B cell (primary cell): ENCODE measurements around the gene KCND2. TPM values are rescaled to one million over a fixed set of nuclear protein-coding genes. Genes with fewer than 3 reads are reported as not detected.

Source experiments
- ATAC-seq: fragments of 200-7000 bp; cut with Tn5 transposase; one replicate; pipeline ENCODE4 v1.10.0; 2021; ENCODE audit warnings: low read depth, mild to moderate bottlenecking, moderate number of reproducible peaks, moderate library complexity
- CTCF ChIA-PET: fragments of 350-600 bp; sonication (Branson Sonifier 250); formaldehyde crosslinking; loops from one replicate; lab custom pipeline; 2021; ENCODE audit warnings: antibody characterized with exemption, inconsistent platforms; lab: Charles Lee
- POLR2A ChIA-PET: fragments of 350-600 bp; sonication (Branson Sonifier 250); formaldehyde crosslinking; loops from one replicate; lab custom pipeline; 2021; ENCODE audit warnings: antibody characterized with exemption; lab: Charles Lee
- DNase-seq: peaks from one replicate; pipeline ENCODE4 v3.0.0; 2013
- H2AFZ ChIP-seq: 2 replicates; pipeline ENCODE4 v1.6.1; 2012; ENCODE audit warnings: mild to moderate bottlenecking, low read depth, low read length; ENCODE audit not compliant: insufficient read depth, poor library complexity, severe bottlenecking
- H3K27ac ChIP-seq, 2 donors: 1 replicate in 1 of 2; 2 replicates in 1 of 2; pipeline ENCODE4 v1.5.1; 2012 to 2013; ENCODE audit warnings: low read length in 2 of 2, mild to moderate bottlenecking in 2 of 2, moderate library complexity in 1 of 2
- H3K27me3 ChIP-seq, 4 experiments: fragments of 200-600 bp in 1 of 4; sonication (generic) in 1 of 4; replicated peaks in 1 of 4; 1 replicate in 2 of 4; 2 replicates in 2 of 4; pipeline versions ENCODE4 v1.6.1 to v1.7.0; 2013 to 2016; ENCODE audit warnings: low read length in 3 of 4, mild to moderate bottlenecking in 2 of 4, mixed read lengths in 1 of 4, moderate library complexity in 1 of 4; ENCODE audit not compliant: insufficient read depth in 4 of 4, control insufficient read depth in 3 of 4; ENCODE audit errors: control extremely low read depth in 1 of 4
- H3K36me3 ChIP-seq, 2 experiments: replicated peaks in 1 of 2; 1 replicate in 1 of 2; 2 replicates in 1 of 2; pipeline versions ENCODE4 v1.6.1 to v1.7.1; 2013; ENCODE audit warnings: low read length in 1 of 2; ENCODE audit not compliant: insufficient read depth in 2 of 2, control insufficient read depth in 1 of 2; ENCODE audit errors: control extremely low read depth in 1 of 2, extremely low read depth in 1 of 2
- H3K4me1 ChIP-seq, 2 donors: fragments of 200-600 bp in 1 of 2; sonication (generic) in 1 of 2; 1 replicate in 1 of 2; 2 replicates in 1 of 2; pipeline versions ENCODE4 v1.5.1 to v1.6.1; 2013 to 2017; ENCODE audit warnings: low read length in 2 of 2; ENCODE audit not compliant: control insufficient read depth in 2 of 2, insufficient read depth in 2 of 2
- H3K4me2 ChIP-seq: replicated peaks from 2 replicates; pipeline ENCODE3; 2012; ENCODE audit warnings: mild to moderate bottlenecking, low read depth, low read length; ENCODE audit not compliant: poor library complexity, severe bottlenecking
- H3K4me3 ChIP-seq, 5 experiments: fragments of 200-600 bp in 1 of 5; sonication (generic) in 1 of 5; 1 replicate in 3 of 5; 2 replicates in 2 of 5; pipeline versions ENCODE4 v1.5.1 to v1.7.0; 2011 to 2016; ENCODE audit warnings: low read length in 4 of 5, mild to moderate bottlenecking in 4 of 5, low read depth in 2 of 5, control low read depth in 1 of 5, moderate library complexity in 1 of 5; ENCODE audit not compliant: insufficient read depth in 1 of 5; ENCODE audit errors: control extremely low read depth in 1 of 5, extremely low read depth in 1 of 5
- H3K79me2 ChIP-seq: fragments of 200-600 bp; sonication (generic); one replicate; pipeline ENCODE4 v1.6.0; 2016; ENCODE audit warnings: low read length; ENCODE audit not compliant: control insufficient read depth, insufficient read depth
- H3K9ac ChIP-seq: fragments of 200-600 bp; sonication (generic); 2 replicates; pipeline ENCODE4 v1.6.1; 2017; ENCODE audit warnings: mild to moderate bottlenecking, low read length, moderate library complexity
- H3K9me3 ChIP-seq, 3 donors: one replicate each; pipeline versions ENCODE4 v1.6.1 to v1.7.1; 2013; ENCODE audit warnings: low read length in 2 of 3; ENCODE audit not compliant: control insufficient read depth in 2 of 3, insufficient read depth in 1 of 3; ENCODE audit errors: control extremely low read depth in 1 of 3
- H4K20me1 ChIP-seq: 2 replicates; pipeline ENCODE4 v1.6.0; 2012; ENCODE audit warnings: mild to moderate bottlenecking, low read length; ENCODE audit not compliant: insufficient read depth, control insufficient read depth, poor library complexity, severe bottlenecking
- H3K27ac Mint-ChIP-seq: one replicate; pipeline ENCODE4 v1.8.0; 2021; ENCODE audit warnings: mixed read lengths
- H3K27me3 Mint-ChIP-seq: one replicate; pipeline ENCODE4 v1.8.0; 2021; ENCODE audit warnings: mixed read lengths
- H3K4me1 Mint-ChIP-seq: one replicate; pipeline ENCODE4 v1.8.0; 2021; ENCODE audit warnings: mixed read lengths
- H3K4me3 Mint-ChIP-seq: one replicate; pipeline ENCODE4 v1.8.0; 2021; ENCODE audit warnings: mixed read lengths
- H3K9me3 Mint-ChIP-seq: one replicate; pipeline ENCODE4 v1.8.0; 2022; ENCODE audit warnings: mixed read lengths; ENCODE audit not compliant: insufficient read depth
- EZH2 ChIP-seq: IDR thresholded peaks from 2 replicates; pipeline ENCODE4 v1.6.1; 2012; ENCODE audit warnings: borderline replicate concordance, low read depth, mild to moderate bottlenecking, moderate library complexity, low read length; ENCODE audit not compliant: insufficient read depth, poor library complexity, severe bottlenecking
- WGBS: methylation state at CpG from one replicate; pipeline ENCODE4 v1.1.5; 2013; ENCODE audit warnings: missing lambda C conversion rate; ENCODE audit not compliant: insufficient coverage; 5-methylcytosine and 5-hydroxymethylcytosine counted together
- intact Hi-C: fragments of 100-400 bp; cut with micrococcal nuclease; formaldehyde crosslinking; loops from one replicate; pipeline ENCODE4 v1.10.0; 2022
- polyA plus RNA-seq: library from polyadenylated mRNA; depleted of rRNA; stranded (reverse); fragments of >200 nt; gene quantifications from 2 replicates; pipeline ENCODE4 v1.2.3, GENCODE V29; 2012
- total RNA-seq, 2 donors: library from RNA; stranded (reverse); fragments of 120-200 nt in 1 of 2; gene quantifications; 1 replicate in 1 of 2; 2 replicates in 1 of 2; pipeline versions ENCODE4 v1.2.3 to v1.2.4, GENCODE V29; 2013 to 2022
- TF ChIP-seq, protein P1 (sequence below): fragments of 200-600 bp; IDR thresholded peaks from one replicate; pipeline ENCODE4 v1.8.0; 2022; ENCODE audit warnings: antibody characterized with exemption, mild to moderate bottlenecking

Gene KCND2
- total and polyA plus RNA-seq, 2 donors (not counting 1 experiment from before 2014, with no cell fraction given), result not detected

DNA sequence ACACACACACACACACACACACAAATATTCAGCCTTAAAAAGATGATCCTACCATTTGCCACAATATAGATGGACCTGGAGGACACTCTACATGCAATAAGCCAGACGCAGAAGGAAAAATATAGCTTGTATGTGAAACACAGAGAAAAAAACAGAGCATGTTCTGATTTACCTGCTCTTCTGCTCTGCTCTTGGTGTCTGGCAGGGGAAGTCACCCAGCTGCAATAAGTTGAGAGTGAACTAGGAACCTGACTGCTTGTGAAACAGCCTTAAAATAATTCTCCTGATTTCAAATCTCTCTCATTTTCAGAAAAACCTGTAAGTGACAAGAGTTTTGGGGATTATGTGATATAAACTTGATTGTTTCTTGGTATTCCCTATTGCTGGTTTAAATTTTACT lies 31.0 kb upstream of the KCND2 start:
- TF ChIP-seq EZH2, result no peak
- TF ChIP-seq, protein P1, sequence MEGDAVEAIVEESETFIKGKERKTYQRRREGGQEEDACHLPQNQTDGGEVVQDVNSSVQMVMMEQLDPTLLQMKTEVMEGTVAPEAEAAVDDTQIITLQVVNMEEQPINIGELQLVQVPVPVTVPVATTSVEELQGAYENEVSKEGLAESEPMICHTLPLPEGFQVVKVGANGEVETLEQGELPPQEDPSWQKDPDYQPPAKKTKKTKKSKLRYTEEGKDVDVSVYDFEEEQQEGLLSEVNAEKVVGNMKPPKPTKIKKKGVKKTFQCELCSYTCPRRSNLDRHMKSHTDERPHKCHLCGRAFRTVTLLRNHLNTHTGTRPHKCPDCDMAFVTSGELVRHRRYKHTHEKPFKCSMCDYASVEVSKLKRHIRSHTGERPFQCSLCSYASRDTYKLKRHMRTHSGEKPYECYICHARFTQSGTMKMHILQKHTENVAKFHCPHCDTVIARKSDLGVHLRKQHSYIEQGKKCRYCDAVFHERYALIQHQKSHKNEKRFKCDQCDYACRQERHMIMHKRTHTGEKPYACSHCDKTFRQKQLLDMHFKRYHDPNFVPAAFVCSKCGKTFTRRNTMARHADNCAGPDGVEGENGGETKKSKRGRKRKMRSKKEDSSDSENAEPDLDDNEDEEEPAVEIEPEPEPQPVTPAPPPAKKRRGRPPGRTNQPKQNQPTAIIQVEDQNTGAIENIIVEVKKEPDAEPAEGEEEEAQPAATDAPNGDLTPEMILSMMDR, result no peak
- Mint-ChIP-seq H3K4me1 (no peaks in the 10 kb centered on the region), H3K27me3 (no peaks in the 10 kb centered on the region), H3K27ac (no peak overlapping the region), H3K4me3 (no peak overlapping the region), H3K9me3 (peaks cover 3% of the 10 kb centered on the region)
- Histone ChIP-seq H3K4me2 (no peak overlapping the region), H4K20me1 (no peaks in the 10 kb centered on the region), H3K27ac (no peak overlapping the region), H3K4me1 (no peaks in the 10 kb centered on the region), H3K9ac (no peak overlapping the region), H3K79me2 (no peaks in the 10 kb centered on the region), H3K9me3 (no peaks in the 10 kb centered on the region), H3K27me3 (no peaks in the 10 kb centered on the region), H3K4me3 (no peak overlapping the region), H3K36me3 (no peaks in the 10 kb centered on the region), H2AFZ (no peak overlapping the region)
- ATAC-seq (no peak), DNase-seq (no peak)
- 100% methylated on average over 1 of the region's 1 CpG for WGBS
- CTCF ChIA-PET, result no interaction called here
- POLR2A ChIA-PET, result no interaction called here
- intact Hi-C loops, result no loop called here

DNA sequence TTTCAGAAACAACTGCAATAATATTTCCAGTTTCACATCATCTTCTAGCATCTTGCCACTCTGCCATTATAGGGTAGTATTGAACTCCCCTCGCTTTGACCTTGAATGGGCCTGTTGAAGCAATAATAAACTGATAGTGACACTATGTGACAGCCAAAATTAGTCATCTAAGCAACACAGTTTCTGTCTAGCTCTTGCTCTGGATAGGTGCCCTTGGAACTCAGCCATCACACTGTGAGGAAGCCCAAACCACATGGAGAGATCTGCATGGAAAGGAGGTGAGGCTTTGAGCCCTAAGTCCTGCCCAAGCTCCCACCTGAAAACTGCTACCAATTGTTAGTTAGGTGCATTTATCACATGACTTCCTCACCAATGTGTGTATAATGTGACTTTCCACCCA lies 18.1 kb upstream of the KCND2 start:
- DNase-seq (no peak), ATAC-seq (no peak)
- no peaks in the 10 kb centered on the region for H3K9me3 Mint-ChIP-seq
- CTCF ChIA-PET, result no interaction called here
- H3K4me1 ChIP-seq, result no peaks in the 10 kb centered on the region
- TF ChIP-seq EZH2, result no peak
- TF ChIP-seq, protein P1, result no peak
- no peak overlapping the region for H2AFZ ChIP-seq
- no CpG with 5 or more reads among the region's 1 CpG for WGBS
- POLR2A ChIA-PET, result no interaction called here
- H3K4me3 Mint-ChIP-seq, result no peak overlapping the region
- intact Hi-C loops, result no loop called here
- H3K4me1 Mint-ChIP-seq, result no peaks in the 10 kb centered on the region
- H3K27me3 Mint-ChIP-seq, result no peaks in the 10 kb centered on the region
- H3K27me3 ChIP-seq, result no peaks in the 10 kb centered on the region
- no peak overlapping the region for H3K27ac ChIP-seq
- no peak overlapping the region for H3K4me3 ChIP-seq
- no peaks in the 10 kb centered on the region for H3K36me3 ChIP-seq
- H3K79me2 ChIP-seq, result no peaks in the 10 kb centered on the region
- no peak overlapping the region for H3K27ac Mint-ChIP-seq
- no peak overlapping the region for H3K9ac ChIP-seq
- H4K20me1 ChIP-seq, result no peaks in the 10 kb centered on the region
- peaks cover 0 to 7% (median 0%) of the 10 kb centered on the region in 3 donors for H3K9me3 ChIP-seq
- H3K4me2 ChIP-seq, result no peak overlapping the region
